ENCODE results near the gene TMEM200B. TPM values are rescaled to one million over a fixed set of nuclear protein-coding genes. Genes with fewer than 3 reads are reported as not detected.
"Not testable (repeated sequence)": the region's sequence is repeated elsewhere in the genome, so short reads cannot be mapped to it uniquely, and the experiment has no call there.

The TMEM200B gene
- total and polyA plus RNA-seq, 11 donors, result 0.83 to 3.5 (median 1.5) TPM

GRCh38 chr1:29082519-29082918 lies 41.2 kb downstream of the TMEM200B start:
- WGBS, 4 donors, result 87 to 93% (median 89%) methylated on average over 3 of the region's 3 CpGs
- H3K9me3 ChIP-seq, result no peaks in the 10 kb centered on the region
- peak overlapping the region in 1 of 12 donors; percentile 74 for H3K27ac ChIP-seq
- intact Hi-C loops (cut with DNase I), result no loop called here
- ATAC-seq (no peak), DNase-seq (no peak)
- no peak overlapping the region for H3K4me3 ChIP-seq
- no peaks in the 10 kb centered on the region for H3K27me3 ChIP-seq
- peaks cover 0 to 2% (median 0%) of the 10 kb centered on the region in 9 donors for H3K36me3 ChIP-seq
- H3K4me1 ChIP-seq, result no peaks in the 10 kb centered on the region
- TF ChIP-seq POLR2A (IDR thresholded peaks at IDR 0.05) (no peak), CTCF (IDR thresholded peaks at IDR 0.05) (no peak)

GRCh38 chr1:29081201-29081600 lies 42.5 kb downstream of the TMEM200B start:
- DNase-seq (no peak), ATAC-seq (no peak)
- intact Hi-C loops (cut with DNase I), result no loop called here
- no peaks in the 10 kb centered on the region for H3K4me1 ChIP-seq
- H3K36me3 ChIP-seq, result peaks cover 0 to 2% (median 0%) of the 10 kb centered on the region in 9 donors
- H3K9me3 ChIP-seq, result no peaks in the 10 kb centered on the region
- no peaks in the 10 kb centered on the region for H3K27me3 ChIP-seq
- H3K4me3 ChIP-seq, result no peak overlapping the region
- 83 to 88% (median 85%) methylated on average over 3 of the region's 3 CpGs for WGBS, 4 donors
- no peak for TF ChIP-seq CTCF (IDR thresholded peaks at IDR 0.05)
- no peak for TF ChIP-seq POLR2A (IDR thresholded peaks at IDR 0.05)
- peak overlapping the region in 1 of 12 donors; percentile 74 for H3K27ac ChIP-seq

- H3K27me3 ChIP-seq; ATAC-seq; H3K4me3 ChIP-seq; intact Hi-C loops (cut with DNase I); H3K9me3 ChIP-seq; H3K36me3 ChIP-seq; DNase-seq; H3K4me1 ChIP-seq: not testable (repeated sequence)
- 90 to 94% (median 93%) methylated on average over 16 of the region's 16 CpGs for WGBS, 4 donors
- H3K27ac ChIP-seq, result peak overlapping the region in 1 of 12 donors; percentile 74
These were observed 43.6 kb downstream of the TMEM200B start for GRCh38 chr1:29079916-29080629.

- no peaks in the 10 kb centered on the region for H3K27me3 ChIP-seq
- ATAC-seq (no peak), DNase-seq (no peak)
- 90 to 96% (median 92%) methylated on average over 2 of the region's 2 CpGs for WGBS, 4 donors
- intact Hi-C loops (cut with DNase I), result no loop called here
- peaks cover 0 to 9% (median 2%) of the 10 kb centered on the region in 9 donors for H3K36me3 ChIP-seq
- no peak overlapping the region for H3K4me3 ChIP-seq
- no peak overlapping the region for H3K27ac ChIP-seq
- H3K9me3 ChIP-seq, result no peaks in the 10 kb centered on the region
- TF ChIP-seq CTCF (IDR thresholded peaks at IDR 0.05), result no peak
- no peak for TF ChIP-seq POLR2A (IDR thresholded peaks at IDR 0.05)
- H3K4me1 ChIP-seq, result no peaks in the 10 kb centered on the region
These were observed 46.5 kb downstream of the TMEM200B start for GRCh38 chr1:29077155-29077554.

Other genes with a start within 250 kb of the TMEM200B start
- gene EPB41, start 209.3 kb downstream of the TMEM200B start, total RNA-seq, result 10 to 100 TPM; 13.6 to 34.4 (median 24.2) TPM
- gene EPB41, start 209.3 kb downstream of the TMEM200B start, polyA plus RNA-seq, result 10 to 100 TPM in 1 of 2 donors, 1 to 10 TPM in 1; 7.8 to 10.1 TPM
- 10 to 100 TPM; 40.4 to 54.6 (median 49.0) TPM for gene SRSF4, start 58.0 kb upstream of the TMEM200B start, total RNA-seq
- 10 to 100 TPM; 41.6 to 53.2 TPM for gene SRSF4, start 58.0 kb upstream of the TMEM200B start, polyA plus RNA-seq
- 10 to 100 TPM; 19.6 to 37.4 (median 33.1) TPM for gene MECR, start 107.0 kb upstream of the TMEM200B start, total RNA-seq
- 10 to 100 TPM; 24.2 to 34.4 TPM for gene MECR, start 107.0 kb upstream of the TMEM200B start, polyA plus RNA-seq
- gene PTPRU, start 112.6 kb upstream of the TMEM200B start, total RNA-seq, result 10 to 100 TPM in 6 of 9 donors, 1 to 10 TPM in 3; 7.1 to 59.9 (median 16.2) TPM
- 10 to 100 TPM; 13.8 to 25.9 TPM for gene PTPRU, start 112.6 kb upstream of the TMEM200B start, polyA plus RNA-seq

Data from heart left ventricle (tissue), 16 donors.